Measurements from ENCODE around the gene BPIFA3.
A peak's percentile ranks its signal among the peaks of the same experiment; 100 is the strongest.
"Not testable (repeated sequence)": the region's sequence is repeated elsewhere in the genome, so short reads cannot be mapped to it uniquely, and the experiment has no call there.

Gene BPIFA3

DNA sequence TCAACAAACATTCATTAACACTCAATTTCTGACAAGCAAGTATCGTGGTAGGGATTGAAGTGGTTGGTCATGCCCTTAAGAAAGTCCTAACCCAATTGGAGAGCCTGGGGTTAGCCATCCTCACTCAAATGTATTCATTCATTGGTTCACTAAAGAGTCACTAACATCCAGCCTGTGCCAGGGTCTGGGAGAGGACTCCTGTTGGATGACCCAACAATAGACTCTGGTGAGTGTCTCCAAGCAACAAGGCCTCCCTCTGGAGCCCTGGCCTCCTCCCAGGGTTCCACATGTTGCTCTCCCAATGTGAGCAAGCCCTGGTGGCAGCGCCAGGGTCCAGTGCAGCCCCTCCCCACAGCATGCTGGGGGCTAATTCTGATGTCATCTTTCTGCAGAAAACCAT lies at the start of gene BPIFA3:
Gene BPIFA3 (plus strand): TSS at position 301 of the 400 bp plus-strand sequence. CDS start 185 bp downstream, outside the sequence.
- no peak for DNase-seq (ENCODE audit: low spot score)

DNA sequence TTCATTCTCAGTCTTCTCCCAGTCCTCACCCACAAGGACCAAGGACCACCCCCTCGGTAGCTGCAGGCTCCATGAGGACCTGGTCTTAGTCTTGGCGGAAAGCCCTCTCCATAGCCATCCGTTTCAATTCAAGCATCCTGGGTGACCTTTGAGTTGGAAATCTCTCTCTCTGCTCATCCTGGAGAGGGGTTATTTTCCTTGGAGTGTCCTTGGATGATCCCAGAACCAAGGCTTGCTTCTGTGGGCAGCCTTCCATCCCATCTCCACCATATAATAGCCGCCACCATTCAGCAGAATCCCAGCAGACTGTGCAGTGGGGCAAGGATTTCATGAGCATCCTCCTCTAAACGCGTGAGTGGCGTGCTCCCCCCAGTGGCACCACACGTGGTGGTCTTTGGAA lies 49.3 kb upstream of the BPIFA3 start, which contains the start of gene BPIFA2:
Gene BPIFA2 (plus strand): TSS at position 301 of the 400 bp plus-strand sequence. CDS start 987 bp downstream, outside the sequence.
- DNase-seq (ENCODE audit: low spot score) = no peak

DNA sequence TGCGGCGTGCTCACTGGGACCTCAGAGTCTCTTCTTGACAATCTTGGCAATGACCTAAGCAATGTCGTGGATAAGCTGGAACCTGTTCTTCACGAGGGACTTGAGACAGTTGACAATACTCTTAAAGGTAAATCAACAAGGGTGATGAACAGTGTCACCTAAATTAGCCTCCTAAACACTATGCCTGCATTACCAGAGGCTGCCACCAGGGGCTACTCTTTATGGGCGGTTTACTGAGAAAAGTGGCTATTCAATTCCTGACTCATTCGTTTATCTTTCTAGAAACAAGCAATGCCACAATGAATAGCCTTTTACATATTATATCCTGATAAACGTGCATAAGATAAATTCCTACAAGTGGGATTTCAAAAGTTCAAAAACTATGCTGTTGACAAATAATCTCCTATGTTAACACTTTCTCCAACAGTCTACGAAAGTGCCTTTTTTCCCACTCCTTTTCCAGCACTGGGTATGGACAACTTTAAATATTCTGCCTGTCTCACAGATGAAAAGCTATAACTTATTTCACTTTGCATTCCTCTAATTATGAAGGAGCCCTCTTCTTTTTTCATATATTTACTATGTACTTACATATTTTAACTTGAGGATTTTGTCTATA lies 47.9 kb upstream of the BPIFA3 start:
- peak; percentile 56 for DNase-seq (ENCODE audit: low spot score)

DNA sequence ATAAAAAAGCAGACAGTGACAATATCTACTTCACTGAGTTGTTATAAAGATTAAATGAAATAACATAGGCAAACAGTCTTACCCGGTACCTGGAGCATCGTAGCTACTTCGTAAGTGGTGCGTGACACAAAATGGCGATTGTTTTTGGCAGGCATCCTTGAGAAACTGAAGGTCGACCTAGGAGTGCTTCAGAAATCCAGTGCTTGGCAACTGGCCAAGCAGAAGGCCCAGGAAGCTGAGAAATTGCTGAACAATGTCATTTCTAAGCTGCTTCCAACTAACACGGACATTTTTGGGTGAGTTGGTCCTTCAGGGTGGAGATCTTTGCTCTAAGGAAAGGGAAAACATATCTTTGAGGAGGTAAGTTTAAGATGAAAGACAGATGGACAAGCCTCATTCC lies 44.4 kb upstream of the BPIFA3 start:
- DNase-seq (ENCODE audit: low spot score) = no peak

DNA sequence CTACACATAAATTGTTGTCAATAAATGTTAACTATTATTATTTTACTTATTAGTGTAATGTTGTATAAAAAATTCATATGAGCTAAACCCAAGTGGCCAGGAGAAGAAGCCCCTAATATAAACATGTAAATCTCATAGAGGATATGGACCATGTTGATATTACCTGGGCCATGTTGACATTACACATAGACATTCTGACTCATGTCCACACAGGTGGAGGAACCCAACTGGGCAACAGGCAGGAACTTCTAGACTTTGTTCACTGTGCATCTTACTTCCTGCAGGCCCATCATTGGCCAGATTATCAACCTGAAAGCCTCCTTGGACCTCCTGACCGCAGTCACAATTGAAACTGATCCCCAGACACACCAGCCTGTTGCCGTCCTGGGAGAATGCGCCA lies 42.0 kb upstream of the BPIFA3 start:
- no peak for DNase-seq (ENCODE audit: low spot score)

DNA sequence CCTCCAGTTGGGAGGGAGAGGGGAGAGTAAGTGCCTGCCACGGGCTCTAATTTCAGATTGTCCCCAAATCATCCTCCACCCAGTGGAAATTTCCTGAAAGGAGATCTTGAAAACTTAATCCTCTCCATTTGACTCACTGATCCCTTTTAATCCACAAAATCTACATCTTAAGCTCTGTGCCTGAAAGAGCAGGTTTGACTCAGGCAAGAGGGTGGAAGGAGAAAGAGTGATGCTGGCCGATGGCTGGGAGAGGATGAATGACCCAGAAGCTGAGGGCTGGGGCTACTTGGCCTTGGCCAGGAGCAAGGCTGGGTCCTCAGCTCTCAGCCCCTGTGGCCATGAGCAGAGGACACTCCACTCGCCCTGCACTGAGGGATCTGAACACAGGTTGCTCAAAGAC lies 41.1 kb upstream of the BPIFA3 start:
- DNase-seq (ENCODE audit: low spot score) = no peak

DNA sequence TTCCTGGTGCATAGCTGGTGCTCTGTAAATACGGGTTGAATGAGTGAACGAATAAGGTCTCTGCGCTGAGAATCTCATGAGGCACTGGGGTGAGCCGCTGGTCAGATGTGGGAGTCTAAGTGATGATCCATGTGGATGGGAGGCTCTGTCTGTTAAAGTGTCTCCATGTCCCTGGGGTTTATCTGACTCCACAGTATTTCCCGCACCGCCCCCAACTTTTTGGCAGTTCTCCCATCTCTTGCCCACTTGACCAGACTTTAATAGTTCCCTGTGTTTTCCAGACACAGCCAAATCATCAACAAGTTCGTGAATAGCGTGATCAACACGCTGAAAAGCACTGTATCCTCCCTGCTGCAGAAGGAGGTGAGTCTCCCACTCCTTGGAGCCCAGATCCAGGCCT lies 39.3 kb upstream of the BPIFA3 start:
- DNase-seq (ENCODE audit: low spot score) = no peak

DNA sequence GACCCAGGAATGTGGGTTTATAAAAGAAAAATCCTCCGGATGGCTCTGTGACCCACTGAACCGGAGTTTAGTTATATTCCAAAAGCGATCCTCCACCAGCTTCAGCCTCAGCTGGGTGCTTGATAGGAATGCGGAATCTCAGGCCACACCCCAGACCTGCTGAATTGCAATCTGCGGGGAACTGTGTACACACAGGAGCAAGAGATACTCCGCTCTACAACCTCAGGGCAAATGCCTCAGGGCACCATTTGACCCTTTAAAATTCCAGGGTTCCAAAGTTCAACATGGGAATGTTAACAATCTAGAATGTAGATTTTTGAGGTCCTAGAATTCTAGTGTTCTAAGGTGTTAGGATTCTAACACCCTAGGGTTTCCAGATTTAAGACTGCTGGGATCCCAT lies 38.4 kb upstream of the BPIFA3 start:
- no peak for DNase-seq (ENCODE audit: low spot score)

DNA sequence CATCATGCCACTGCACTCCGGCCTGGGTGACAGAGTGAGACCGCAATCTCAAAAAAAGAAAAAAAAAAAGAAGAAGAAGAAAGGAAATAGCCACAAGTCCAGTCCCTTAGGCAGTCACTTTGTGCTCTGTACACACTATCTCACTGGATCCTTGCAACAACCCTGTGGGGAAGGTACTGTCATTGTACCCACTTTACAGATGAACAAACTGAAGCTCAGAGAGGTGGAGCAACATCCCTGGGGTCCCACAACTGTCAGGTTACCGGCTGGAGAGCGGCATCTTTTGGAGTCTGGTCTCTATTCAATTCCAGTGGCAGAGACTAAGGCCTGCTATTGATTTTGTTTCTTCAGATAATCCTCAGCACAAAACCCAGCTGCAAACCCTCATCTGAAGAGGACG lies 37.0 kb upstream of the BPIFA3 start:
- no peak for DNase-seq (ENCODE audit: low spot score)

DNA sequence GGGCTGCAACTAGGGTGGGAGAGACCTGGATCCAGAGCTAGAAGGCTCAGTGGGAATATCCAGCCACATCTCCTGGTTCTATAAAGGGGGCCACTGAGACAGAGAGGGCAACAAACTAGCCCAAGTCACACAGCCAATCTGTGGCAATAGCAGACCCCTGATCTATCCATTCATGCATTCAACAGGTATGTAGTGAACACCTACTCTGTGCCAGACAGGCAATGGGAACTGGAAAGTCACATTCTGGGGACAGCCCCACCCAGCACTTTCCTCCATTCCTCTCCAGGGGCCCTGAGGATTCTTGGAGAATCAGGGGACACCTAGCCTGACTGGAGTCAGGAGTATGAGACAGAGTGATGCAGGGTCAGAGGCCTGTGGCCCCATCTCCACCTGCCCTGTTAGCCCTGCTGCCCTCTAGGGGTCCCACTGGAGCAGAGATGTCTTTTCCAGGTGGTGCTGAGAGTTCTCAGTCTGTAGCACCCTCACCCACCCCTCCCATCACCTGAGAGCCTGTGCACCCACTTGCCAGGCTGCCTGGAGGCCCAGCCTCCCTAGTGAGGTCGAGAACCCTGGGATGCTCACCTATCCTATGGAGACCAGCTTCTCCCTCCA lies 35.6 kb upstream of the BPIFA3 start:
- no peak for DNase-seq (ENCODE audit: low spot score)

DNA sequence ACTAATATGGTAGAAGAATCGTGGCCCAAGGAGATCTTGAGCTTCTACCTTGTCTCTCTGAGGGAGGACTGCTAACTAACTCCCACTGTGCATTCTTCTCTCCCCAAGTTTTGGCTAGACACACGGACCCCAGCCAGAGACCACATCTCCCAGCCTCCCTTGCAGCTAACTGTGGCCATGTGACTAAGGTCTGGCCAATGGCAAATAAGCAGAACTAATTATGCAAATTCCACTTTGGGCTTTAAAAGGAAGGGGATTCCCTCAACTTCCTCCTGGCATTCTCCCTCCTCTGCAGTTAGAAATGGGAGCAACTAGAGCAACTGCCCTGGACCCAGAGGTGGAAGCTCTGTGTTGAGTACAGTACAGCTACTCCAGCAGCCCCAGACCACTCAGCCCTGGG lies 33.8 kb upstream of the BPIFA3 start:
- peak; percentile 56 for DNase-seq (ENCODE audit: low spot score)

DNA sequence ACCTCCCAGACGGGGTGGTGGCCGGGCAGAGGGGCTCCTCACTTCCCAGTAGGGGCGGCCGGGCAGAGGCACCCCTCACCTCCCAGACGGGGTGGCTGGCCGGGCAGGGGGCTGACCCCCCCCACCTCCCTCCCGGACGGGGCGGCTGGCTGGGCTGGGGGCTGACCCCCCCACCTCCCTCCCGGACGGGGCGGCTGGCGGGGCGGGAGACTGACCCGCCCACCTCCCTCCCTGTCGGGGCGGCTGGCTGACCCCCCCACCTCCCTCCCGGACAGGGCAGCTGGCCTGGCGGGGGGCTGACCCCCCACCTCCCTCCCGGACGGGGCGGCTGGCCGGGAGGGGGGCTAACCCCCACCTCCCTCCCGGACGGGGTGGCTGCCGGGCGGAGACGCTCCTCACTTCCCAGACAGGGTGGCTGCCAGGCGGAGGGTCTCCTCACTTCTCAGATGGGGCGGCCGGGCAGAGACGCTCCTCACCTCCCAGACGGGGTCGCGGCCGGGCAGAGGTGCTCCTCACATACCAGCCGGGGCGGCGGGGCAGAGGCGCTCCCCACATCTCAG lies 32.0 kb upstream of the BPIFA3 start:
- DNase-seq (ENCODE audit: low spot score) = not testable (repeated sequence)

DNA sequence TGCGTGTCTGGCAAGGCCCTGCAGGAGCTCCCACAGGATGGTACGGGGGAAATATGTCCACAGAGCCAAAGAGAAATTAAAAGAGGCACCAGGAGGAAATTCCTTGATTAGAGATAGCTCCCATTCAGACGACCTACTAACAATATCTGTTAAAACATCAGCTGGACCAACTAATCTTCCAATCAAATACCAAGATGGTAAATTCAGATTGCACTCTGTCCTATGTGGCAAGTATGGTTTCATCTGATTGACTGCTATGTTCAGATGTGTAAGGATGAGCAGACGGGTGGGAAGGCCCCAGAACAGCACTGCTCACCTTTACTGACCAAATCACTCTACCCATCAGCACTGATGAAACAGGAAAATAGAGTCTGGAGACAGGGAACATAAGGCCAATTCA lies 29.7 kb upstream of the BPIFA3 start:
- no peak for DNase-seq (ENCODE audit: low spot score)

DNA sequence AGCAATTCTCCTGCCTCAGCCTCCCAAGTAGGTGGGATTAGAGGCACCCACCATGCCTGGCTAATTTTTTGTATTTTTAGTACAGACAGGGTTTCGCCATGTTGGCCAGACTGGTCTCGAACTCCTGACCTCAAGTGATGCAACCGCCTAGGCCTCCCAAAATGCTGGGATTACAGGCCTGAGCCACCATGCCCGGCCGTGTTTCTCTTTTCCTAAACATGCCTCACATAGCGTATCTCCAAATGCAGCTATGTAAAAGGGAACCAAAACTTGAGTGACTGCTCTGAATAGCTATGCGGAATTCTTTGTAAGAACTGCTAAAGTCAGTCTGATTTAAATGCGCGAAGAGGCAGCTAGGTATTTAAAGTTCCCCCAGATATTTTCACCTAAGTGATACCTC lies 28.7 kb upstream of the BPIFA3 start:
- DNase-seq (ENCODE audit: low spot score) = no peak

DNA sequence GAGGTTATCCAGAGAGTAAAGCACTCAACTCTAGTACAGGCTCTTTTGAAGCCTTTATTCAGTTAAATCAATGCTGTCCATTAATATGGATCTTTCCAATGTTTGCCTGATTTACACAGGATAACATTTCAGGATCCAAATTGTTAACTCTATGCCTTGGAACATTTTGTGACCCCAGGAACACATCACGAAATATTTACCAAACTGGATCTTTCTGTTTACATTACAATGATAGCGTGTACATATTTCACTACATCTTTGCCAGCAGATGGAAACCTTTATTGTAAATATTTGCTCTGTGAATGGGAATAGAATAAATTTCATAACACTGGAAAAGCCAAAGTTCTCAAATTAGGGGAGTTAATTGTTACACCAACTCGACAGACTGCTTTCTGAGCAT lies 25.7 kb upstream of the BPIFA3 start:
- no peak for DNase-seq (ENCODE audit: low spot score)

DNA sequence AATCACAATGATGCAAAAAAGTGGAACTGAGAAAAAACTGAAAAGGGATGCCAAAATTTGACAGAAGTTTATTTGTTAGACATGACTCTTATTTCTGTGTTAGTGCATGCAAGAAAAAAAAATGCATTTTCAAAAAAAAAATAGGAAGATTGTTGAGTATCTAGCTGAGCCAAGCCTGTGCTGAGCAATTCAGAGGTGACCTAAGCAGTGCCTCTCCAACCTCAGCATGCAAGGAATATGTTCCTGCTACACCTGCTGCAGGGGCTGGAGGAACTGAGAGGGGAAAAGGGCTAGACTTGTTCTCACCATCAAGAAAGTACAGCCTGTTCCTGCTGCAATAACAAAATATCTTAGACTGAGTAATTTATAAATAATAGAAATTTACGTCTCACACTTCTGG lies 25.2 kb upstream of the BPIFA3 start:
- DNase-seq (ENCODE audit: low spot score) = no peak

DNA sequence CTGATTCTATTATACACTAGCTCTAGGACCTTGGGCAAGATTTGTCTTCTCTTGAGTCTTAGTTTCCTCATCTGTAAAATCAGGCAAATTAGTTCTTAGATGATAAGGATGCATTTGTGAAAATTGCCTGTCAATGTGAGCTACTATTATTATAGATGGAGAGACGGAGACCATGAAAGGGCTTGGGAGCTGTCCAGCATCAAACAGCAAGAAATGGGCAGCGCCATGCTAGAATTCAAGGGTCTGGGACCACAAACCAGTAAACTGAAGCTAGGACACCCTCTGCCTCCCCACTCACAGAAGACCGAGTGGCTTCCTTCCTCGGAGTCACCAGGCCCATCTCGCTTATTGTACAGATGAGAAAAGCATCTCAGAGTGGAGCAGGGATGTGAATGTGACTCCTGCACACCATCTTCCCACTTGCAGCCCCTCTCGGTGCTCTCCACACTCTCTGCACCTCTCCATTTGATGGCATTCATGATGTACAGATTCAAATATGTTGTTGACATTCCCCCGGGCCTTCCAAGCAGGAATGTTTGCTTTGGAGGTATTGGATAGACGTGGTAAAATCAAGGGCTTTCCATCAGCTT lies 24.1 kb upstream of the BPIFA3 start:
- DNase-seq (ENCODE audit: low spot score) = no peak

DNA sequence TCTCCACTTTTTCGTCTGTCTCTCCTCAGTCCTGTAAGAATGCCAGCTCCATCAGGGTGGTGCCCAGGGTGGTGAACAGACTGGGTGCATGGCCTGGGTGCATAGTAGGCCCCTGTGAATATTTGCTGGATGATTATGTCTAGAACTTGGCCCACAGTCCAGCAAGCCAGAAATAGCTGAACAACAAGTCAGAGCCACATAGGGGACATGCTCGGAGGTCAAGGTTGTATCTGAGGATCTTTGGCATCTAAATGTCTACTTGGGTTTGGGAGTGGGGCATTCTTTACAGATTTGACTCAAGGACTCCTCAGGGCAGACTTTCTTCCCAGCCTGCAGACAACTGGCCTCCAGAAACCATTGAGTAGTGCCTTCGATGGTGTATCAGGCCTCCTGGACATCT lies 18.1 kb upstream of the BPIFA3 start:
- DNase-seq (ENCODE audit: low spot score) = no peak

DNA sequence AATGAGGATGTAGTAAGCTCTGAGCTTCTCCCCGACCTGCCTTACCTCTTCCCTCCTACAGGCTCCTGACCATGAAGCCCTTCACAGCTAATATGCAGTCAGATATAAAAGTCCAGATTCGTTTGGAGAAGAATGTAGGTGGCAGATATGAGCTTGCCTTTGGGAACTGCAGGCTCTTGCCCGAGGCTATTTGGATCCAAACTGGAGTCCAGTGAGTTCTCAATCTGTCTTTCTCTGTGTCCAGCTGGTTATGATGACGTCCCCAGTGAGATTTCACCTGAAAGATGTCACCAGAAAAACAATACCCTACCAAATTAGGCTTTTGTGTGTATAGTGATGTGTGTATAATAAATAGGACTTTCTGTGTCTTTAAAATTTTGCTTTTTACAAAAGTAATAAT lies 14.7 kb upstream of the BPIFA3 start:
- no peak for DNase-seq (ENCODE audit: low spot score)

DNA sequence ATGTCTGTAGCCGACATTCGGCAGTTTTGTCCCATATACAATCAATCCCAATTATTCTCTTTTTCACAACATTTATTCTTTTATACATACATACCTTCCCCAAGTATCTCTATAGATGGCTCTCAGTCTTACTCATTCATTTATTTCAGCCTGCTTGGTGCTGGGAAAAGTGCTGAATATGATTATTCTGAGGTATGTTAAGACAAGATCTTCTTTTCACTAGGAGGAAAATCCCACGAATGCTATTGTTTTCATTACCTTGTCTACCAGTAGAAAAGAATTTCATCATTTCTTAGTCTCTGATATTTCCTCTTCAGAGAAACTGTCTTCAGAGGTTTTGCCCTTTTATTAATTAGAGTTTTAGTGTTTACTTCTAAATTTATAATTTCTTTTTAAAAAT lies 13.7 kb upstream of the BPIFA3 start:
- no peak for DNase-seq (ENCODE audit: low spot score)

DNA sequence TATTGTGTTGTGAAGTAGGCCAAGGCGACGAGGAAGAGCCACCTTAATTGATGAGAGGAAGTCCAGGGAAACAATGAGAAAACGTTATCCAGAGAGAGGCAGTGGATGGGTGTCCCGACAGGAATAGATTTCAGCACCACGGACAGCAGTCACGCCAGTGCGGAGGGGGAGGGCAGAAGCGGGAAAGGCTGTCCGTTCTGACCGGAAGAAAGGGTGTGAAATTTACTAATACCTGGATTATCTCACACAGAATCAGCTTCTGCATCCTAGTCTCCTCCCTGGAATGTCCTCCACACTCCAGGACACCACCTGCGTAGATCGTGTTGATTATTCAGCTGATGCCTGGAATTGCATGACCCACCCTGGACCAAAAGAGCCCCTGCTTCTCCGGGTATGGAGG lies 7.4 kb upstream of the BPIFA3 start:
- peak; percentile 19 for DNase-seq (ENCODE audit: low spot score)

DNA sequence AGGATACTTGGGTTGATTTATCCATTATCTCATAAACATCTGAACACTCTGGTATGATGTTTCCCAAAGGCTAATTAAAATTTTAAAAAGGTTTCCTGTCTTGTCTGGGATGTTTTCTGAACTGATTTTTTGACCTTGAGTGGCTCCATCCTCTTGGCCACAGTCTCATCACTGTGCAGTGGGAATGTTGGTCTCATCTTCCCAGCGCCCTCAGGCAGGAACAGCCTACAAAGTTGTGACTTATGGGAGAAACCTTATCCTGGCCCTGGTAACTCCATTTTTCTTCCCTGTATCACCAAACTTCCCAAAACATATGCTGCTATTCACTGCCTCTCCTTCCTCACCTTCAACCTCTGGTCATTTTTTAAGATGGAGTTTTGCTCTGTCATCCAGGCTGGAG lies 6.8 kb upstream of the BPIFA3 start:
- no peak for DNase-seq (ENCODE audit: low spot score)

DNA sequence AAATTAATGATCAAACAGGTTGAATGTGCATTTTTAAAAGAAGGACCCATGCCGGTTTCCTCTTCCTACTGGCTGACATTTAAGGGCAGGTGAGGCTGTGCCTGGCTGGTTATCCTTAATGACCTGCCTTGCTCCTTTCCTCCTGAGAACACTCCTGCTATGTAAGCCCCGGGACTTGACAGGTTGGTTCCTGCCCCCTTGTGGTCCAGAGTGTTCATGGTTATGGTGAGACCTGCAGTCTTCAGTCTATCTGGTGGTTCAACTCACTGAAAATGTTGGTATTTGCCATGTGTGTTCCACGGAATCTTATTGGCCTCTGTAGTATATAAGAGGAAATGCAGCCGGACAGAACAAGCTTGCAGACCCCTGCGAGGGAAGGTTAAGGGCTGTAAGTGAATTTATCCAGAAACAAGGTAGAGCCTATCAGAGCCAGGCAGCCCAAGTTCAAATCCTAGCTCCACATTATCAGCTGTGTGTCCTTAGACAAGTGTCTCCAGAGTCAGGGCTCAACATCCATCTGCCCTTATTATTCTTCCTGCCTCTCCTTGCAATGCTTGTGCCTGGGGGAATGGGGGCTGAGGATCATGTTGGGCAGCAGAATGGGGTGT lies 5.2 kb upstream of the BPIFA3 start:
- DNase-seq (ENCODE audit: low spot score) = peak; percentile 67

All from NAMALWA (cell line).